Central memory CD4-positive, alpha-beta T cell (primary cell): ENCODE measurements around the gene CHN2.

Experiments used
- DNase-seq: peaks from one replicate; pipeline ENCODE4 v3.0.0; 2022

CHN2 gene

GRCh38 chr7:29340696-29341095 lies 146.1 kb downstream of the CHN2 start:
- DNase-seq = no peak

- DNase-seq = no peak
Observed at GRCh38 chr7:29341156-29341555, 146.6 kb downstream of the CHN2 start.

- no peak for DNase-seq
Observed at GRCh38 chr7:29342761-29343160, 148.2 kb downstream of the CHN2 start.

- no peak for DNase-seq
Observed at GRCh38 chr7:29343399-29343798, 148.8 kb downstream of the CHN2 start.

GRCh38 chr7:29344334-29344978 lies 149.9 kb downstream of the CHN2 start:
- no peak for DNase-seq

GRCh38 chr7:29345590-29345989 lies 151.0 kb downstream of the CHN2 start:
- DNase-seq = no peak

- no peak for DNase-seq
Observed at GRCh38 chr7:29346231-29346978, 151.8 kb downstream of the CHN2 start.

- no peak for DNase-seq
Observed at GRCh38 chr7:29349362-29349761, 154.8 kb downstream of the CHN2 start.

GRCh38 chr7:29350351-29350750 lies 155.8 kb downstream of the CHN2 start:
- DNase-seq = no peak

GRCh38 chr7:29352041-29352440 lies 157.5 kb downstream of the CHN2 start:
- DNase-seq = no peak

GRCh38 chr7:29353810-29354209 lies 159.2 kb downstream of the CHN2 start:
- DNase-seq = no peak

- no peak for DNase-seq
Observed at GRCh38 chr7:29354340-29354739, 159.8 kb downstream of the CHN2 start.

- DNase-seq = no peak
Observed at GRCh38 chr7:29355388-29355787, 160.8 kb downstream of the CHN2 start.

- DNase-seq = no peak
Observed at GRCh38 chr7:29356631-29357030, 162.1 kb downstream of the CHN2 start.

GRCh38 chr7:29359482-29360093 lies 165.0 kb downstream of the CHN2 start:
- DNase-seq = no peak

GRCh38 chr7:29360633-29361625 lies 166.4 kb downstream of the CHN2 start:
- no peak for DNase-seq

- DNase-seq = no peak
Observed at GRCh38 chr7:29362380-29362779, 167.8 kb downstream of the CHN2 start.

- DNase-seq = no peak
Observed at GRCh38 chr7:29363636-29364425, 169.3 kb downstream of the CHN2 start.

GRCh38 chr7:29364661-29365060 lies 170.1 kb downstream of the CHN2 start:
- no peak for DNase-seq

- no peak for DNase-seq
Observed at GRCh38 chr7:29365423-29365822, 170.8 kb downstream of the CHN2 start.

- DNase-seq = no peak
Observed at GRCh38 chr7:29367784-29368183, 173.2 kb downstream of the CHN2 start.

- DNase-seq = no peak
Observed at GRCh38 chr7:29369909-29370488, 175.4 kb downstream of the CHN2 start.
